SK-N-SH treated with all-trans-retinoic acid at 6 μM for 48 hours (cell line): ENCODE results near the gene CCDC186.
"Not testable (repeated sequence)": the region's sequence is repeated elsewhere in the genome, so short reads cannot be mapped to it uniquely, and the experiment has no call there.

Source experiments
- CREB5 ChIP-seq: fragments of 250-450 bp; sonication (Bioruptor Pico); IDR thresholded peaks from 2 replicates; pipeline ENCODE4 v1.5.1; 2020; ENCODE audit warnings: low read depth, mild to moderate bottlenecking, moderate library complexity
- CSDC2 ChIP-seq: fragments of 250-450 bp; sonication (Bioruptor Pico); IDR thresholded peaks from 2 replicates; pipeline ENCODE4 v1.5.0; 2020; ENCODE audit warnings: mild to moderate bottlenecking, moderate library complexity
- CSRNP3 ChIP-seq: fragments of 250-450 bp; sonication (Bioruptor Pico); IDR thresholded peaks from 2 replicates; pipeline ENCODE4 v1.5.1; 2021; ENCODE audit warnings: mild to moderate bottlenecking, moderate library complexity
- OSR1 ChIP-seq: fragments of 250-450 bp; sonication (Bioruptor Pico); IDR thresholded peaks from 2 replicates; pipeline ENCODE4 v1.8.0; 2022; ENCODE audit warnings: moderate library complexity, mild to moderate bottlenecking, inconsistent platforms
- PATZ1 ChIP-seq: fragments of 250-450 bp; sonication (Bioruptor Pico); IDR thresholded peaks from 2 replicates; pipeline ENCODE4 v1.8.0; 2020; ENCODE audit warnings: mild to moderate bottlenecking, moderate library complexity, borderline replicate concordance
- PPARA ChIP-seq: fragments of 250-450 bp; sonication (Bioruptor Pico); IDR thresholded peaks from 2 replicates; pipeline ENCODE4 v1.5.0; 2020; ENCODE audit warnings: mild to moderate bottlenecking, borderline replicate concordance
- TSHZ2 ChIP-seq: fragments of 250-450 bp; sonication (Bioruptor Pico); IDR thresholded peaks from 2 replicates; pipeline ENCODE4 v1.5.0; 2020; ENCODE audit warnings: mild to moderate bottlenecking, moderate library complexity
- ZC3H10 ChIP-seq: fragments of 250-450 bp; sonication (Bioruptor Pico); IDR thresholded peaks from 2 replicates; pipeline ENCODE4 v1.5.1; 2021; ENCODE audit warnings: mild to moderate bottlenecking, moderate library complexity
- ZFP3 ChIP-seq: fragments of 250-450 bp; sonication (Bioruptor Pico); IDR thresholded peaks from 2 replicates; pipeline ENCODE4 v1.5.0; 2020; ENCODE audit warnings: mild to moderate bottlenecking, moderate library complexity
- ZFP30 ChIP-seq: fragments of 450-650 bp; formaldehyde crosslinking; IDR thresholded peaks from 2 replicates; pipeline ENCODE4 v1.5.0; 2022; ENCODE audit warnings: mild to moderate bottlenecking, moderate library complexity
- ZNF70 ChIP-seq: fragments of 450-650 bp; formaldehyde crosslinking; IDR thresholded peaks from 2 replicates; pipeline ENCODE4 v1.5.0; 2020; ENCODE audit warnings: mild to moderate bottlenecking, moderate library complexity

- not testable (repeated sequence) for TF ChIP-seq ZNF70; PATZ1 (CRISPR knock-in tag); TSHZ2 (CRISPR knock-in tag); OSR1 (CRISPR knock-in tag); ZC3H10; CSDC2 (CRISPR knock-in tag); CSRNP3 (CRISPR knock-in tag); ZFP3 (CRISPR knock-in tag); ZFP30 (CRISPR knock-in tag); CREB5; PPARA
These were observed 33.2 kb downstream of the CCDC186 start for GRCh38 chr10:114140827-114141226.
